ENCODE measurements around the gene RAD50. TPM values are rescaled to one million over a fixed set of nuclear protein-coding genes. Genes with fewer than 3 reads are reported as not detected.

Gene RAD50
- total and polyA plus RNA-seq, 10 of the 15 experiments (the other 5 are each of a cell fraction or from before 2014, with no cell fraction given): 12.8 to 68.6 (median 47.0) TPM

DNA sequence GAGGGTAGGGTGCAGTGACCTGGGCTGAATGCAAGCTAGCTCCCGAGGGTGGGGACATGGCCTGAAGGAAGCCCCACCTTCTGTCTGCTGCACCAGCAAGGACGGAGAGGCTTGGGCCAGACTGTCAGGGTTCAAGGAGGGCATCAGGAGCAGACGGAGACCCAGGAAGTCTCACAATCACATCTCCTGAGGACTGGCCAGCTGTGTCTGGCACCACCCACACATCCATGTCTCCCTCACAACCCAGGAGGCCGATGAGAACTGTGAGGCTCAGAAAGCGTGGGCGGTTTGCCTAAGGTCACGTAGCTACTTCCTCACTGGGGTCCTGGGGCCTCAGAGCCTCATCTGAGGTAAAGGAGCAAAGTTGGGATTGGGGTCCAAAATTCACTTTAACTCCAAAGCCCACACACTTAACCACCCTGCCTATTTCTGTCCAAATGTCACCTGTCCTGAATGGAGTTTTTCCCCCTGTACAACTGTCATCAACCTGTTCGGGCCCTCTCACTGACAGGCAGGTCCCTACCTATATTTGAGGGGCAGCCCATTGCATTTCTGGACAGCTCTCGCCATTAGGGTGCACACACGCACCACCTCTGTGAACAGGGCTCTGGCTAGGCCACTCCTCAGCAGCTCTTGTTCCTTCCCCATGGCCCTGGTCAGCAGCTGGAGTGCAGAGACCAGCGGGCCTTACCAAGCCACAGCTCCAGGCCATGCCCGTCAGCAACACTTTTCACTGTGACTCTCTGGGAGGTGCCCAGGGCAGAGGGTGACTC lies 104.6 kb downstream of the RAD50 start (continued):
- TF ChIP-seq, protein P1, sequence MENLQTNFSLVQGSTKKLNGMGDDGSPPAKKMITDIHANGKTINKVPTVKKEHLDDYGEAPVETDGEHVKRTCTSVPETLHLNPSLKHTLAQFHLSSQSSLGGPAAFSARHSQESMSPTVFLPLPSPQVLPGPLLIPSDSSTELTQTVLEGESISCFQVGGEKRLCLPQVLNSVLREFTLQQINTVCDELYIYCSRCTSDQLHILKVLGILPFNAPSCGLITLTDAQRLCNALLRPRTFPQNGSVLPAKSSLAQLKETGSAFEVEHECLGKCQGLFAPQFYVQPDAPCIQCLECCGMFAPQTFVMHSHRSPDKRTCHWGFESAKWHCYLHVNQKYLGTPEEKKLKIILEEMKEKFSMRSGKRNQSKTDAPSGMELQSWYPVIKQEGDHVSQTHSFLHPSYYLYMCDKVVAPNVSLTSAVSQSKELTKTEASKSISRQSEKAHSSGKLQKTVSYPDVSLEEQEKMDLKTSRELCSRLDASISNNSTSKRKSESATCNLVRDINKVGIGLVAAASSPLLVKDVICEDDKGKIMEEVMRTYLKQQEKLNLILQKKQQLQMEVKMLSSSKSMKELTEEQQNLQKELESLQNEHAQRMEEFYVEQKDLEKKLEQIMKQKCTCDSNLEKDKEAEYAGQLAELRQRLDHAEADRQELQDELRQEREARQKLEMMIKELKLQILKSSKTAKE (IDR thresholded peaks at IDR 0.05; ENCODE audit: low read depth, poor library complexity, severe bottlenecking): peak; percentile 91
- TF ChIP-seq SMC3 (IDR thresholded peaks at IDR 0.05; ENCODE audit: borderline replicate concordance, low read length) (peak; percentile 30; the same call in 1 of the 2 replicates), SIX5 (IDR thresholded peaks at IDR 0.05; ENCODE audit: low read depth, low read length, severe bottlenecking) (no peak), CBX5 (IDR thresholded peaks at IDR 0.05; ENCODE audit: low read depth) (no peak), RAD51 (IDR thresholded peaks at IDR 0.05) (0 out of 2 replicates have a peak, but pooled peaks have one; percentile 21), NFYB (IDR thresholded peaks at IDR 0.05; ENCODE audit: insufficient read depth, low read depth, low read length) (no peak), TARDBP (IDR thresholded peaks at IDR 0.05; ENCODE audit: borderline replicate concordance) (no peak), RAD21 (IDR thresholded peaks at IDR 0.05; ENCODE audit: insufficient read depth, low read depth, low read length) (peak; percentile 49), SREBF2 (IDR thresholded peaks at IDR 0.05; ENCODE audit: low read length) (no peak), WRNIP1 (IDR thresholded peaks at IDR 0.05; ENCODE audit: borderline replicate concordance, low read depth, low read length) (no peak), BRCA1 (IDR thresholded peaks at IDR 0.05; ENCODE audit: low read depth, low read length) (no peak), ZNF207 (IDR thresholded peaks at IDR 0.05; ENCODE audit: borderline replicate concordance) (no peak; the same call in 1 of the 2 replicates), FOXM1 (IDR thresholded peaks at IDR 0.05; ENCODE audit: low read depth, low read length) (no peak), ZNF622 (IDR thresholded peaks at IDR 0.05) (no peak), RBBP5 (conservative IDR thresholded peaks at IDR 0.05) (no peak), RB1 (IDR thresholded peaks at IDR 0.05; ENCODE audit: borderline replicate concordance) (no peak), POLR2AphosphoS2 (IDR thresholded peaks at IDR 0.05; ENCODE audit: low read depth, low read length) (no peak), SRF (IDR thresholded peaks at IDR 0.05; ENCODE audit: low read depth in 2 of 2, low read length in 2 of 2) (no peak), CREB1 (IDR thresholded peaks at IDR 0.05; ENCODE audit: low read depth) (no peak)
- TF ChIP-seq, protein P2, sequence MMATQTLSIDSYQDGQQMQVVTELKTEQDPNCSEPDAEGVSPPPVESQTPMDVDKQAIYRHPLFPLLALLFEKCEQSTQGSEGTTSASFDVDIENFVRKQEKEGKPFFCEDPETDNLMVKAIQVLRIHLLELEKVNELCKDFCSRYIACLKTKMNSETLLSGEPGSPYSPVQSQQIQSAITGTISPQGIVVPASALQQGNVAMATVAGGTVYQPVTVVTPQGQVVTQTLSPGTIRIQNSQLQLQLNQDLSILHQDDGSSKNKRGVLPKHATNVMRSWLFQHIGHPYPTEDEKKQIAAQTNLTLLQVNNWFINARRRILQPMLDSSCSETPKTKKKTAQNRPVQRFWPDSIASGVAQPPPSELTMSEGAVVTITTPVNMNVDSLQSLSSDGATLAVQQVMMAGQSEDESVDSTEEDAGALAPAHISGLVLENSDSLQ (IDR thresholded peaks at IDR 0.05): peak; percentile 43; the same call in 1 of the 2 replicates
- TF ChIP-seq, protein P3, sequence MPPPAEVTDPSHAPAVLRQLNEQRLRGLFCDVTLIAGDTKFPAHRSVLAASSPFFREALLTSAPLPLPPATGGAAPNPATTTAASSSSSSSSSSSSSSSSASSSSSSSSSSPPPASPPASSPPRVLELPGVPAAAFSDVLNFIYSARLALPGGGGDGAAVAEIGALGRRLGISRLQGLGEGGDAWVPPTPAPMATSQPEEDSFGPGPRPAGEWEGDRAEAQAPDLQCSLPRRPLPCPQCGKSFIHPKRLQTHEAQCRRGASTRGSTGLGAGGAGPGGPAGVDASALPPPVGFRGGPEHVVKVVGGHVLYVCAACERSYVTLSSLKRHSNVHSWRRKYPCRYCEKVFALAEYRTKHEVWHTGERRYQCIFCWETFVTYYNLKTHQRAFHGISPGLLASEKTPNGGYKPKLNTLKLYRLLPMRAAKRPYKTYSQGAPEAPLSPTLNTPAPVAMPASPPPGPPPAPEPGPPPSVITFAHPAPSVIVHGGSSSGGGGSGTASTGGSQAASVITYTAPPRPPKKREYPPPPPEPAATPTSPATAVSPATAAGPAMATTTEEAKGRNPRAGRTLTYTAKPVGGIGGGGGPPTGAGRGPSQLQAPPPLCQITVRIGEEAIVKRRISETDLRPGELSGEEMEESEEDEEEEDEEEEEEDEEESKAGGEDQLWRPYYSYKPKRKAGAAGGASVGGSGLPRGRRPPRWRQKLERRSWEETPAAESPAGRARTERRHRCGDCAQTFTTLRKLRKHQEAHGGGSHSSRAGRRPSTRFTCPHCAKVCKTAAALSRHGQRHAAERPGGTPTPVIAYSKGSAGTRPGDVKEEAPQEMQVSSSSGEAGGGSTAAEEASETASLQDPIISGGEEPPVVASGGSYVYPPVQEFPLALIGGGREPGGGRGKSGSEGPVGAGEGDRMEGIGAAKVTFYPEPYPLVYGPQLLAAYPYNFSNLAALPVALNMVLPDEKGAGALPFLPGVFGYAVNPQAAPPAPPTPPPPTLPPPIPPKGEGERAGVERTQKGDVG (CRISPR knock-in tag; IDR thresholded peaks at IDR 0.05): no peak
- TF ChIP-seq, protein P4, sequence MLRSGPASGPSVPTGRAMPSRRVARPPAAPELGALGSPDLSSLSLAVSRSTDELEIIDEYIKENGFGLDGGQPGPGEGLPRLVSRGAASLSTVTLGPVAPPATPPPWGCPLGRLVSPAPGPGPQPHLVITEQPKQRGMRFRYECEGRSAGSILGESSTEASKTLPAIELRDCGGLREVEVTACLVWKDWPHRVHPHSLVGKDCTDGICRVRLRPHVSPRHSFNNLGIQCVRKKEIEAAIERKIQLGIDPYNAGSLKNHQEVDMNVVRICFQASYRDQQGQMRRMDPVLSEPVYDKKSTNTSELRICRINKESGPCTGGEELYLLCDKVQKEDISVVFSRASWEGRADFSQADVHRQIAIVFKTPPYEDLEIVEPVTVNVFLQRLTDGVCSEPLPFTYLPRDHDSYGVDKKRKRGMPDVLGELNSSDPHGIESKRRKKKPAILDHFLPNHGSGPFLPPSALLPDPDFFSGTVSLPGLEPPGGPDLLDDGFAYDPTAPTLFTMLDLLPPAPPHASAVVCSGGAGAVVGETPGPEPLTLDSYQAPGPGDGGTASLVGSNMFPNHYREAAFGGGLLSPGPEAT (IDR thresholded peaks at IDR 0.05; ENCODE audit: low read depth): peak; percentile 58; the same call in 1 of the 2 replicates

All from GM12878 (cell line).